Cardiac muscle cell (in vitro differentiated cells and primary cell): ENCODE data around the gene DLG2. TPM values are rescaled to one million over a fixed set of nuclear protein-coding genes. Genes with fewer than 3 reads are reported as not detected.
"Not testable (repeated sequence)": the region's sequence is repeated elsewhere in the genome, so short reads cannot be mapped to it uniquely, and the experiment has no call there.

ENCODE experiments used
- DNase-seq, 2 donors: peaks; one replicate each; pipeline versions ENCODE4 v3.0.0 to v3.0.0-alpha.2; 2010 to 2017; ENCODE audit warnings: low read depth in 1 of 2, low spot score in 1 of 2
- H3K27ac ChIP-seq: fragments of 200-600 bp; sonication (generic); 2 replicates; pipeline ENCODE4 v1.5.1; 2016
- H3K27me3 ChIP-seq: fragments of 200-600 bp; sonication (generic); 2 replicates; pipeline ENCODE4 v1.6.0; 2016; ENCODE audit warnings: control low read depth
- H3K36me3 ChIP-seq: fragments of 200-600 bp; sonication (generic); 2 replicates; pipeline ENCODE4 v1.5.1; 2016; ENCODE audit warnings: control low read depth
- H3K4me1 ChIP-seq: fragments of 200-600 bp; sonication (generic); 2 replicates; pipeline ENCODE4 v1.8.1; 2017; ENCODE audit warnings: low read depth, mild to moderate bottlenecking, mixed run types
- H3K4me3 ChIP-seq: fragments of 200-600 bp; sonication (generic); 2 replicates; pipeline ENCODE4 v1.5.1; 2016; ENCODE audit warnings: mild to moderate bottlenecking
- H3K9me3 ChIP-seq: fragments of 200-600 bp; sonication (generic); 2 replicates; pipeline ENCODE4 v1.5.1; 2017; ENCODE audit warnings: low read depth, mild to moderate bottlenecking, control low read depth
- CTCF ChIP-seq: IDR thresholded peaks from 2 replicates; pipeline ENCODE4 v1.5.1; 2012; ENCODE audit warnings: low read depth, mild to moderate bottlenecking, low read length
- polyA plus RNA-seq: library from polyadenylated mRNA; unstranded; fragments of >200 nt; fragmentation: Nextera tagmentation; extraction: Ambion mirVana; gene quantifications from 2 replicates; pipeline ENCODE4 v1.2.1, GENCODE V29; 2016
- total RNA-seq: library from RNA; depleted of rRNA; stranded (reverse); fragments of >200 nt; gene quantifications from 2 replicates; pipeline ENCODE4 v1.2.3, GENCODE V29; 2016

DLG2 gene
- total and polyA plus RNA-seq, 2 experiments from 2014 or later, result 3.5 to 15.9 TPM

- H3K36me3 ChIP-seq, result no peaks in the 10 kb centered on the region
- no peaks in the 10 kb centered on the region for H3K27me3 ChIP-seq
- TF ChIP-seq CTCF, result no peak
- peak in 1 of 2 donors; percentile 73 for DNase-seq
- no peaks in the 10 kb centered on the region for H3K9me3 ChIP-seq
- H3K4me1 ChIP-seq, result peaks cover 9% of the 10 kb centered on the region
- no peak overlapping the region for H3K27ac ChIP-seq
- H3K4me3 ChIP-seq, result no peak overlapping the region
Observed at GRCh38 chr11:85407648-85408047, 219.5 kb downstream of the DLG2 start.

GRCh38 chr11:85406841-85407240, 220.3 kb downstream of the DLG2 start:
- no peaks in the 10 kb centered on the region for H3K36me3 ChIP-seq
- H3K9me3 ChIP-seq, result no peaks in the 10 kb centered on the region
- TF ChIP-seq CTCF, result no peak
- H3K27ac ChIP-seq, result no peak overlapping the region
- no peaks in the 10 kb centered on the region for H3K27me3 ChIP-seq
- peaks cover 9% of the 10 kb centered on the region for H3K4me1 ChIP-seq
- no peak overlapping the region for H3K4me3 ChIP-seq
- no peak for DNase-seq

- no peaks in the 10 kb centered on the region for H3K9me3 ChIP-seq
- H3K27ac ChIP-seq, result no peak overlapping the region
- DNase-seq, result no peak
- peaks cover 9% of the 10 kb centered on the region for H3K4me1 ChIP-seq
- no peaks in the 10 kb centered on the region for H3K27me3 ChIP-seq
- TF ChIP-seq CTCF, result no peak
- no peaks in the 10 kb centered on the region for H3K36me3 ChIP-seq
- no peak overlapping the region for H3K4me3 ChIP-seq
Observed at GRCh38 chr11:85406316-85406715, 220.8 kb downstream of the DLG2 start.

GRCh38 chr11:85395515-85396055, 231.6 kb downstream of the DLG2 start:
- H3K36me3 ChIP-seq, H3K4me1 ChIP-seq, H3K9me3 ChIP-seq, H3K27ac ChIP-seq, H3K27me3 ChIP-seq, H3K4me3 ChIP-seq: not testable (repeated sequence)
- DNase-seq, result peak in 1 of 2 donors; percentile 8

- no peaks in the 10 kb centered on the region for H3K36me3 ChIP-seq
- no peaks in the 10 kb centered on the region for H3K27me3 ChIP-seq
- no peaks in the 10 kb centered on the region for H3K9me3 ChIP-seq
- H3K4me3 ChIP-seq, result no peak overlapping the region
- no peaks in the 10 kb centered on the region for H3K4me1 ChIP-seq
- DNase-seq, result no peak
- H3K27ac ChIP-seq, result no peak overlapping the region
- no peak for TF ChIP-seq CTCF
Observed at GRCh38 chr11:85394283-85394682, 232.9 kb downstream of the DLG2 start.

GRCh38 chr11:85391141-85391540, 236.0 kb downstream of the DLG2 start:
- Histone ChIP-seq H3K4me3 (no peak overlapping the region), H3K27me3 (no peaks in the 10 kb centered on the region), H3K36me3 (no peaks in the 10 kb centered on the region), H3K4me1 (no peaks in the 10 kb centered on the region), H3K9me3 (no peaks in the 10 kb centered on the region), H3K27ac (no peak overlapping the region)
- DNase-seq, result no peak
- TF ChIP-seq CTCF, result no peak
